ACHN (cell line): ENCODE results near the gene EVA1B.

ENCODE experiments used
- DNase-seq: peaks from one replicate; pipeline ENCODE4 v3.0.0-alpha.2; 2015
- in situ Hi-C: cut with HindIII; loops from 2 replicates; pipeline ENCODE4 v1.10.0; 2017; ENCODE audit warnings: low sequenced_read_pairs, low pct_ligation_motif_present, low pct_unique_long_range_greater_than_20kb

Gene EVA1B

DNA sequence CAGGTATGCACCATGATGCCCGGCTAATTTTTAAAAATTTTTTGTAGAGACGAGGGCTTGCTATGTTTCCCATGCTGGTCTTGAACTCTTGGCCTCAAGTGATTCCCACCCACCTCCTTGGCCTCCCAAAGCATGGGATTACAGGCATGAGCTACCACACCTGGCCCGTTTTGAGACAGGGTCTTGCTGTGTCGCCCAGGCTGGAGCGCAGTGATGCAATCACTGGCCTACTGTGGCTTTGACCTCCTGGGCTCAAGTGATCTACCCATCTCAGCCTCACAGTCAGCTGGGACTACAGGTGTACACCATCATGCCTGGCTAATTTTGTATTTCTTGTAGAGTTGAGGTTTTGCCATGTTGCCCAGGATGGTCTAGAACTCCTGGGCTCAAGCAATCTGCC is 24.8 kb downstream of the EVA1B start:
- no peak for DNase-seq
- in situ Hi-C loops: loop anchor here (25.0 kb wide), 1 partner anchor 161 kb away; the partner anchor contains the start of genes COL8A2 and TRAPPC3

- in situ Hi-C loops: loop anchor here (25.0 kb wide), 1 partner anchor 160 kb away; the partner anchor contains the start of genes COL8A2 and TRAPPC3
Observed at GRCh38 chr1:36297062-36297461, 26.4 kb downstream of the EVA1B start.

DNA sequence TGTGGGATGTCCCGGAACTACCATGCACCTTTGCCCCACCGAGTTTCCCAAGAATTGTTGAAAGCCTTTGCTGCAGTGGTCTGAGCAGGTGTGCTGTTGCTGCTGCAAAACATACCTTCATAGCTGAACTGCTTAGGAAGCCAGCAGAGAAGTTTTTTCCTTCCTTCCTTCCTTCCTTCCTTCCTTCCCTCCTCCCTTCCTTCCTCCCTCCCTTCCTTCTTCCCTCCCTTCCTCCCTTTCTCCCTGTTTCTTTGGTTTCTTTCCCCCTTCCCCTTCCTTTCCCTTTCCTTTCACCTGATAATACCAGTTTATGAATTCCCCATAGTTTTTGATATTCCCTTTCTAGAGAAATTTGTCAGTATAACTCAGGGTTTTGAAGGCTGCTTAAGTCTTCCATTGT is 28.1 kb downstream of the EVA1B start:
- DNase-seq: no peak
- in situ Hi-C loops: loop anchor here (25.0 kb wide), 1 partner anchor 158 kb away; the partner anchor contains the start of genes COL8A2 and TRAPPC3

More at GRCh38 chr1:36297062-36297461, 26.4 kb downstream of the EVA1B start:
- no peak for DNase-seq

GRCh38 chr1:36287595-36287994 is 35.9 kb downstream of the EVA1B start:
- DNase-seq: no peak
- in situ Hi-C loops: loop anchor here (25.0 kb wide), 1 partner anchor 150 kb away; the partner anchor contains the start of genes COL8A2 and TRAPPC3

- in situ Hi-C loops: loop anchor here (25.0 kb wide), 1 partner anchor 150 kb away; the partner anchor contains the start of genes COL8A2 and TRAPPC3
- no peak for DNase-seq
Observed at GRCh38 chr1:36286802-36287201, 36.6 kb downstream of the EVA1B start.

DNA sequence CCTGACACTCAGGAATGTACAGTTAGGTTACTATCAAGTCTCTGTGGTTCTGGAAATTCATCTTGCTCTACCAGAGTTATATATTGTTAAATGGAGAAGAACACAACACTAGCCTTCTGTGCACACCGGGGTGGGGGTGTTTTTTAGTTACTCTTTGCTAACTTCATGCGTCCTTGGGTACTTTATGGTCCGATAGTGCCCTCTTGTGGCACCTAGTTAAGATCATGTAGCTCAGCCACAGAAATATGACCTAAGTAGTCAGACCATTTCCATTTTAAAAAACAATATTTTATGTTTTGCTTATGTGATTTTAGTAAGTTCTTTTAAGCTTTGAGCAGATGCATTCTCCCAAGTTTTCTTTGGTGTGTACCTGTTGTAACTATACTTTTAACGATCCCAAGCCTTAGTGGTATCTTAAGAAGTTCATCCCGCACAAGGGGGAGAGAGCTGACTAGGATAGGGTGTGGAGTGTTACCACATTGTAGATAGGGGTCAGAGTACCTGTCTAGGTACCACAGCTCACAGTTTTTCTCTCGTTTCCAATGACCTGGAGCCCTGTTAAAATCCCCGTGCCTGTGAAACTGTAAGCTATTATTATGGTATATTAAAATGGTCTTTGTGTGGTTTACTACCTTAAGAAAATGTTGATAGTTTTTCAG is 37.9 kb downstream of the EVA1B start:
- in situ Hi-C loops: loop anchor here (25.0 kb wide), 1 partner anchor 148 kb away; the partner anchor contains the start of genes COL8A2 and TRAPPC3

GRCh38 chr1:36284517-36284916 is 38.9 kb downstream of the EVA1B start:
- in situ Hi-C loops: loop anchor here (25.0 kb wide), 1 partner anchor 147 kb away; the partner anchor contains the start of genes COL8A2 and TRAPPC3
- no peak for DNase-seq

More for the DNA sequence above, 37.9 kb downstream of the EVA1B start:
- peak; percentile 78 for DNase-seq

GRCh38 chr1:36284061-36284460 is 39.4 kb downstream of the EVA1B start:
- DNase-seq: no peak
- in situ Hi-C loops: loop anchor here (25.0 kb wide), 1 partner anchor 147 kb away; the partner anchor contains the start of genes COL8A2 and TRAPPC3

DNA sequence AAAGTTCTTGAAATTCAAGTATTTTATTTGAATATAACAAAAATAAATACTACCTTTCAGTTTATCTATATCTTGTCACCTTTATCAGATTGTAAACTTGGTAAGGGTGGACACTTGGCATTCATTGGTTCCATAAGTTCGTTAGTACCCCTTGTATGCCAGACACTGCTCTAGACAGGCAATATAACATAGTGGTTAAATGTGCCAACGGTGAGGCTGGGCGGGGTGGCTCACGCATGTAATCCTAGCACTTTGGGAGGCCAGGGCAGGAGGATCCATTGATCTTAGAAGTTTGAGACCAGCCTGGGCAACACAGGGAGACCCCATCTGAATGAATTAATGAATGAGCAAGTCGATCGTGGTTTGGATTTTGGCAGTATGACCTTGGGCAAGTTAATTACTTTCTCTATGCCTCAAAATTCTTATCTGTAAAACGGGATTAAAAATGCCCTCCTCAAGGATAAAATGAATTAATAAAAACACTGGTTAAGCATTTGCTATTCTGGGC is 43.6 kb downstream of the EVA1B start:
- in situ Hi-C loops: loop anchor here (25.0 kb wide), 1 partner anchor 143 kb away; the partner anchor contains the start of genes COL8A2 and TRAPPC3
- DNase-seq: no peak

- in situ Hi-C loops: loop anchor here (25.0 kb wide), 1 partner anchor 142 kb away; the partner anchor contains the start of genes COL8A2 and TRAPPC3
- no peak for DNase-seq
Observed at GRCh38 chr1:36279110-36279788, 44.2 kb downstream of the EVA1B start.

DNA sequence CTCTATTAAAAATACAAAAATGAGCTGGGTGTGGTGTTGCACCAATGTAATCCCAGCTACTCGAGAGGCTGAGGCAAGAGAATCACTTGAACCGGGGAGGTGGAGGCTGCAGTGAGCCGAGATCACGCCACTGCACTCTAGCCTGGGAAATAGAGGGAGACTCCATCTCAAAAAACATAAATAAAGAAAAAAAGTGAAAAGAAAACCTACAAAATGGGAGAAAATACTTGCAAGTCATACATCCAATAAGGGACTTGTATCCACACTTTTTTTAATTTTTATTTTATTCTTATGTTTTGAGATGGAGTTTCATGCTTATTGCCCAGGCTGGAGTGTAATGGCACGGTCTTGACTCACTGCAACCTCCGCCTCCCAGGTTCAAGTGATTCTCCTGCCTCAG is 46.8 kb downstream of the EVA1B start:
- in situ Hi-C loops: loop anchor here (25.0 kb wide), 1 partner anchor 139 kb away; the partner anchor contains the start of genes COL8A2 and TRAPPC3
- DNase-seq: no peak

GRCh38 chr1:36274201-36274600 is 49.2 kb downstream of the EVA1B start:
- in situ Hi-C loops: no loop called here
- DNase-seq: no peak

GRCh38 chr1:36273024-36273423 is 50.4 kb downstream of the EVA1B start:
- in situ Hi-C loops: no loop called here
- DNase-seq: no peak
